Effector CD8-positive, alpha-beta T cell (primary cell): ENCODE results near the gene USP17L11.
"Not testable (repeated sequence)": the region's sequence is repeated elsewhere in the genome, so short reads cannot be mapped to it uniquely, and the experiment has no call there.

ENCODE experiments used
- DNase-seq: peaks from one replicate; lab custom pipeline; 2025; lab: John Stamatoyannopoulos, UW
- total RNA-seq, 4 experiments: gene quantifications; one replicate each; lab custom pipeline; 2026; lab: John Stamatoyannopoulos, UW

Gene USP17L11
- 0 reads per million in 4 experiments for total RNA-seq

GRCh38 chr4:9215105-9215504 lies at the start of gene USP17L11:
TSS of gene USP17L11 (plus strand) at chr4:9215405. CDS start at chr4:9215405, 0 bp downstream.
- not testable (repeated sequence) for DNase-seq

DNA sequence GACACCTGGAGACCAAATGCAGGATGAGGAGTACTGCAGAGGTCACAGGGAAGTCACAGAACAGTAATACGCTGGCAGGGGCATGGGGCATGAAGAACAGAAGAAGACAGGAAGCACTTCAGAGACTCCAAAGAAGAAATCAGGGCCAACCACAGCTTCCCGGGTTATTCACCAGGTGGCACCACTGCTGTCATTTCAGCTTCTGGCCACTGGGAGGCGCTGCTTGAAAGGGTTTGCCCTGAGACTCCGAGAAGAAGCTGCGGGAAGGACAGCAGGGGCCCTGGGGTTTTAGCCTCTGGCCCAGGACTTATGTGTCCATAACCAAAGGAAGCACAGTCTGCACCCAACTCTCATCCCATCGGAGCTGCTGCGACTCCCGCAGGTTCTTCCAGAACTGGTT lies 49.2 kb upstream of the USP17L11 start:
- not testable (repeated sequence) for DNase-seq

GRCh38 chr4:9169791-9170459 lies 45.3 kb upstream of the USP17L11 start, which contains the start of gene FAM90A26:
TSS of gene FAM90A26 (plus strand) at chr4:9170409. CDS start at chr4:9173173, 2,764 bp downstream.
- not testable (repeated sequence) for DNase-seq

GRCh38 chr4:9210357-9210756 lies 4.8 kb upstream of the USP17L11 start, which contains the start of gene USP17L10:
TSS of gene USP17L10 (plus strand) at chr4:9210657. CDS start at chr4:9210657, 0 bp downstream.
- not testable (repeated sequence) for DNase-seq

- not testable (repeated sequence) for DNase-seq
Measured at GRCh38 chr4:9214701-9215100, 504 bp upstream of the USP17L11 start.

DNA sequence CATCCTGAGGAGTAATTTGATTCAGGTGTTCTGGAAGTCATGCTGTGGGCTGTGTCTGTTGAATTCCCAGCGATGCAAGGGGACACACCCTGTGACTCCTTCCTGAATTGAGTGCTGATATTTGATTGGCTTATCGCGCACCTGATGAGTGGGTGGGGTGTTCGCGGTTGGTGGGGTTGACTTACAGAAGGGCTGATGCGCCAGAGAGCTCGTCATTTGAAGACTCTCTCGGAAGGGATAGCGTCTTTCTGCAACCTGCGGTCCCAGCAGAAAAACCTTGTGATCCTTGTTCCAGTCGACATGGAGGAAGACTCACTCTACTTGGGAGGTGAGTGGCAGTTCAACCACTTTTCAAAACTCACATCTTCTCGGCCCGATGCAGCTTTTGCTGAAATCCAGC lies 4.6 kb downstream of the USP17L11 start, which contains the start of gene USP17L12:
USP17L12 (plus strand) TSS at position 301 of the 400 bp plus-strand sequence; CDS start at position 301, 0 bp downstream.
- DNase-seq: not testable (repeated sequence)

DNA sequence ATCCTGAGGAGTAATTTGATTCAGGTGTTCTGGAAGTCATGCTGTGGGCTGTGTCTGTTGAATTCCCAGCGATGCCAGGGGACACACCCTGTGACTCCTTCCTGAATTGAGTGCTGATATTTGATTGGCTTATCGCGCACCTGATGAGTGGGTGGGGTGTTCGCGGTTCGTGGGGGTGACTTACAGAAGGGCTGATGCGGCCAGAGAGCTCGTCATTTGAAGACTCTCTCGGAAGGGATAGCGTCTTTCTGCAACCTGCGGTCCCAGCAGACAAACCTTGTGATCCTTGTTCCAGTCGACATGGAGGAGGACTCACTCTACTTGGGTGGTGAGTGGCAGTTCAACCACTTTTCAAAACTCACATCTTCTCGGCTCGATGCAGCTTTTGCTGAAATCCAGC lies 9.4 kb downstream of the USP17L11 start, which contains the start of gene USP17L13:
USP17L13 (plus strand) TSS at position 301 of the 400 bp plus-strand sequence; CDS start at position 301, 0 bp downstream.
- DNase-seq: not testable (repeated sequence)

DNA sequence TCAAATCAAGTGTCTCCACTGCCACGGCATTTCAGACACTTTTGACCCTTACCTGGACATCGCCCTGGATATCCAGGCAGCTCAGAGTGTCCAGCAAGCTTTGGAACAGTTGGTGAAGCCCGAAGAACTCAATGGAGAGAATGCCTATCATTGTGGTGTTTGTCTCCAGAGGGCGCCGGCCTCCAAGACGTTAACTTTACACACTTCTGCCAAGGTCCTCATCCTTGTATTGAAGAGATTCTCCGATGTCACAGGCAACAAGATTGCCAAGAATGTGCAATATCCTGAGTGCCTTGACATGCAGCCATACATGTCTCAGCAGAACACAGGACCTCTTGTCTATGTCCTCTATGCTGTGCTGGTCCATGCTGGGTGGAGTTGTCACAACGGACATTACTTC lies 15.0 kb downstream of the USP17L11 start:
- not testable (repeated sequence) for DNase-seq

GRCh38 chr4:9234085-9234484 lies 18.9 kb downstream of the USP17L11 start, which contains the start of gene USP17L15:
TSS of gene USP17L15 (plus strand) at chr4:9234385. CDS start at chr4:9234385, 0 bp downstream.
- DNase-seq: not testable (repeated sequence)

DNA sequence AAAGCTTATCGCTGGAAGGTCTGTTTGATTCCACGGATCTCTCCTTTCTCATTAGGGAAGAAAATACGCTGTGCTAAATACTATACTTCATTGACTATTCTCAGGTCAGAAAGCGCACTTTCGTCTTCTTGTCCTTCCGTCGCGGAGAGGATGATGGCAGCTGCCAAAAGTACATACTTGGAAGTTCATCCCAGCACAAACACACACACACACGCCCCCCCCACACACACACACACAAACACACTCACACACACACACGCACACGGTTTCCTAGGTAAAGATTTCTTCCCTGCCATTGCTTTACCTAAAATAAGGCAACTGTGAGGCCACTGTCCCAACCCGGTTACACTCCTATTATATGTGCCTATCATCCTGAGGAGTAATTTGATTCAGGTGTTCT lies 23.3 kb downstream of the USP17L11 start:
- DNase-seq: not testable (repeated sequence)

GRCh38 chr4:9243579-9243978 lies 28.4 kb downstream of the USP17L11 start, which contains the start of gene USP17L17:
TSS of gene USP17L17 (plus strand) at chr4:9243879. CDS start at chr4:9243879, 0 bp downstream.
- DNase-seq: not testable (repeated sequence)

GRCh38 chr4:9247953-9248680 lies 32.9 kb downstream of the USP17L11 start, which contains the start of gene USP17L18:
TSS of gene USP17L18 (plus strand) at chr4:9248630. CDS start at chr4:9248630, 0 bp downstream.
- DNase-seq: not testable (repeated sequence)

GRCh38 chr4:9253078-9253477 lies 37.9 kb downstream of the USP17L11 start, which contains the start of gene USP17L19:
TSS of gene USP17L19 (plus strand) at chr4:9253378. CDS start at chr4:9253378, 0 bp downstream.
- DNase-seq: not testable (repeated sequence)

DNA sequence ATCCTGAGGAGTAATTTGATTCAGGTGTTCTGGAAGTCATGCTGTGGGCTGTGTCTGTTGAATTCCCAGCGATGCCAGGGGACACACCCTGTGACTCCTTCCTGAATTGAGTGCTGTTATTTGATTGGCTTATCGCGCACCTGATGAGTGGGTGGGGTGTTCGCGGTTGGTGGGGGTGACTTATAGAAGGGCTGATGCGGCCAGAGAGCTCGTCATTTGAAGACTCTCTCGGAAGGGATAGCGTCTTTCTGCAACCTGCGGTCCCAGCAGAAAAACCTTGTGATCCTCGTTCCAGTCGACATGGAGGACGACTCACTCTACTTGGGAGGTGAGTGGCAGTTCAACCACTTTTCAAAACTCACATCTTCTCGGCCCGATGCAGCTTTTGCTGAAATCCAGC lies 42.6 kb downstream of the USP17L11 start, which contains the start of gene USP17L20:
USP17L20 (plus strand) TSS at position 301 of the 400 bp plus-strand sequence; CDS start at position 301, 0 bp downstream.
- DNase-seq: not testable (repeated sequence)

GRCh38 chr4:9262572-9262971 lies 47.4 kb downstream of the USP17L11 start, which contains the start of gene USP17L21:
TSS of gene USP17L21 (plus strand) at chr4:9262872. CDS start at chr4:9262872, 0 bp downstream.
- DNase-seq: not testable (repeated sequence)
